ENCODE results near the gene NFKB1.

- TF ChIP-seq XRCC4 (IDR thresholded peaks at IDR 0.05; ENCODE audit: extremely low read depth, insufficient read depth, insufficient read length) (no peak), SIX5 (IDR thresholded peaks at IDR 0.05; ENCODE audit: borderline replicate concordance in 1 of 2, insufficient read depth in 1 of 2, low read depth in 1 of 2, low read length in 2 of 2) (no peak), ZBTB8A (IDR thresholded peaks at IDR 0.05; ENCODE audit: partially characterized antibody) (no peak), CTCFL (IDR thresholded peaks at IDR 0.05; ENCODE audit: borderline replicate concordance, insufficient read depth, low read depth, low read length, poor library complexity, severe bottlenecking) (no peak), MIER1 (IDR thresholded peaks at IDR 0.05; ENCODE audit: low read depth) (no peak), CEBPG (CRISPR knock-in tag; IDR thresholded peaks at IDR 0.05) (no peak), CEBPG (tag; conservative IDR thresholded peaks at IDR 0.05 in 1 of 2, IDR thresholded peaks at IDR 0.05 in 1 of 2) (no peak), ZNF274 (IDR thresholded peaks at IDR 0.05; ENCODE audit: borderline replicate concordance, low read depth, low read length) (no peak)
These were observed 26.6 kb downstream of the NFKB1 start for GRCh38 chr4:102527695-102528283.

Measured in K562 (cell line).